Measurements from ENCODE around the gene BAHCC1. TPM values are rescaled to one million over a fixed set of nuclear protein-coding genes. Genes with fewer than 3 reads are reported as not detected.
A peak's percentile ranks its signal among the peaks of the same experiment; 100 is the strongest.

Gene BAHCC1
- total and polyA plus RNA-seq, 2 of the 8 experiments (the other 6 are each of a cell fraction or from before 2014, with no cell fraction given), result 0.26 to 0.58 TPM

- H4K8ac ChIP-seq (ENCODE audit: extremely low read depth, insufficient read depth, low read length), result peak overlapping the region; percentile 63; the same call in 1 of the 2 replicates
- H2BK120ac ChIP-seq (replicated peaks; ENCODE audit: low read depth, low read length), result no peak overlapping the region
- H3K36me3 ChIP-seq (ENCODE audit: control insufficient read depth in 2 of 4, insufficient read depth in 4 of 4, low read length in 3 of 4), result no peaks in the 10 kb centered on the region; a peak in 1 of 8 replicates
- peak overlapping the region; percentile 21 to 65 (median 36); a peak in 5 of 8 replicates for H3K4me3 ChIP-seq (ENCODE audit: extremely low read depth in 1 of 4, insufficient read depth in 2 of 4, low read depth in 3 of 4, low read length in 4 of 4)
- no peak overlapping the region for H3K56ac ChIP-seq (replicated peaks; ENCODE audit: insufficient read length, low read depth, low read length)
- H3K4me2 ChIP-seq (ENCODE audit: insufficient read depth in 1 of 2, low read depth in 2 of 2, low read length in 2 of 2), result peak overlapping the region; percentile 76 to 92
- H4K20me1 ChIP-seq (replicated peaks in 1 of 2; ENCODE audit: control insufficient read depth in 1 of 2, insufficient read depth in 2 of 2, low read length in 2 of 2), result no peaks in the 10 kb centered on the region
- peaks cover 26% of the 10 kb centered on the region for H3K23me2 ChIP-seq (ENCODE audit: low read depth, low read length)
- no peak overlapping the region for H2BK5ac ChIP-seq (ENCODE audit: low read depth, low read length)
- H3K27ac ChIP-seq (ENCODE audit: low read depth, low read length), result no peak overlapping the region
- ChIA-PET CTCF (ENCODE audit: partially characterized antibody) (interaction anchor here (0.9 to 2.9 kb wide), 18 partner anchors 11 to 138 kb away, joined by 3 to 15 read pairs (median 3); partner anchors contain the start of gene SLC38A10), POLR2A (ENCODE audit: partially characterized antibody) (interaction anchor here (0.7 to 2.5 kb wide), 13 partner anchors 8 to 154 kb away, joined by 3 to 21 read pairs (median 3); partner anchors contain the start of genes ACTG1 and FAAP100)
- H3K18ac ChIP-seq (ENCODE audit: extremely low read depth, low read length), result no peak overlapping the region; the same call in 1 of the 2 replicates
- H2BK12ac ChIP-seq (ENCODE audit: low read depth, low read length), result no peak overlapping the region
- H2AFZ ChIP-seq (ENCODE audit: low read length), result no peak overlapping the region
- H2AK5ac ChIP-seq (ENCODE audit: low read depth, low read length), result no peak overlapping the region
- H3K23ac ChIP-seq (ENCODE audit: insufficient read length), result no peak overlapping the region
- H3K79me2 ChIP-seq (ENCODE audit: control insufficient read depth in 1 of 2, insufficient read depth in 2 of 2, low read length in 2 of 2), result no peaks in the 10 kb centered on the region
- DNase-seq (ENCODE audit: low read depth in 1 of 2, low spot score in 2 of 2) (no peak), FAIRE-seq (no peak)
- 3% methylated on average over 48 of the region's 48 CpGs; no CpG with 5 or more reads in 1 of the 2 experiments for WGBS, 2 experiments (ENCODE audit: extremely low coverage in 1 of 2, insufficient coverage in 1 of 2, insufficient read length in 1 of 2, insufficient replicate concordance in 2 of 2, low coverage in 1 of 2, low lambda C conversion rate in 2 of 2, missing lambda C conversion rate in 1 of 2)
- no peak overlapping the region for H2BK15ac ChIP-seq (ENCODE audit: low read length)
- no peaks in the 10 kb centered on the region for H3K79me1 ChIP-seq (ENCODE audit: low read depth, low read length)
- no peak overlapping the region for H3K9ac ChIP-seq (replicated peaks in 1 of 4; ENCODE audit: extremely low read depth in 1 of 4, low read depth in 3 of 4, low read length in 3 of 4)
- H4K5ac ChIP-seq (ENCODE audit: insufficient read length, low read depth, low read length), result no peak overlapping the region
- H3K4ac ChIP-seq (replicated peaks; ENCODE audit: insufficient read length, low read depth, low read length), result no peak overlapping the region
- H4K91ac ChIP-seq (replicated peaks; ENCODE audit: insufficient read length, low read length), result no peak overlapping the region
- 0 out of 2 replicates have a peak overlapping the region, but pooled peaks have one; percentile 34 for H2BK20ac ChIP-seq (ENCODE audit: low read length)
- H3K9me3 ChIP-seq (ENCODE audit: insufficient read depth in 2 of 2, low read depth in 1 of 2, low read length in 1 of 2), result no peaks in the 10 kb centered on the region
- H3K14ac ChIP-seq (ENCODE audit: insufficient read length), result no peak overlapping the region
- H3K27me3 ChIP-seq (replicated peaks in 1 of 4; ENCODE audit: control insufficient read depth in 3 of 4, extremely low read depth in 1 of 4, insufficient read depth in 3 of 4, low read length in 3 of 4), result peaks cover 32 to 56% (median 49%) of the 10 kb centered on the region in 4 experiments
- peaks cover 10 to 44% (median 31%) of the 10 kb centered on the region in 4 experiments for H3K4me1 ChIP-seq (replicated peaks in 1 of 4; ENCODE audit: control insufficient read depth in 3 of 4, insufficient read depth in 4 of 4, low read length in 3 of 4)
- TF ChIP-seq TCF12 (IDR thresholded peaks at IDR 0.05; ENCODE audit: low read depth, low read length), result no peak
- peak; percentile 89 for TF ChIP-seq SUZ12 (IDR thresholded peaks at IDR 0.05; ENCODE audit: low read length)
- no peak for TF ChIP-seq JUND (IDR thresholded peaks at IDR 0.05; ENCODE audit: low read length)
- TF ChIP-seq SAP30 (IDR thresholded peaks at IDR 0.05; ENCODE audit: insufficient read depth, insufficient replicate concordance, low read length), result no peak
- peak; percentile 30 for TF ChIP-seq KDM4A (IDR thresholded peaks at IDR 0.05; ENCODE audit: low read depth, low read length, severe bottlenecking)
- TF ChIP-seq TAF1 (IDR thresholded peaks at IDR 0.05; ENCODE audit: low read depth, low read length), result 0 out of 2 replicates have a peak, but pooled peaks have one; percentile 25
- TF ChIP-seq RNF2 (IDR thresholded peaks at IDR 0.05; ENCODE audit: borderline replicate concordance, low read depth, low read length, missing control alignments, poor library complexity, severe bottlenecking), result peak; percentile 90
- TF ChIP-seq GABPA (IDR thresholded peaks at IDR 0.05; ENCODE audit: borderline replicate concordance, insufficient read depth, low read length), result peak; percentile 56; the same call in 1 of the 2 replicates
- no peak for TF ChIP-seq RXRA (IDR thresholded peaks at IDR 0.05; ENCODE audit: insufficient read depth, low read depth, low read length)
- TF ChIP-seq SRF (IDR thresholded peaks at IDR 0.05; ENCODE audit: low read depth, low read length), result no peak
- no peak for TF ChIP-seq NRF1 (IDR thresholded peaks at IDR 0.05; ENCODE audit: low read depth, low read length)
Observed at GRCh38 chr17:81398176-81398831, 3.0 kb downstream of the BAHCC1 start.

Measured in H1 (cell line).